Karpas-422 (cell line): ENCODE data around the gene PDGFA. TPM values are rescaled to one million over a fixed set of nuclear protein-coding genes. Genes with fewer than 3 reads are reported as not detected.

ENCODE experiments used
- DNase-seq: peaks from one replicate; pipeline ENCODE4 v3.0.0-alpha.2; 2015
- H2AFZ ChIP-seq: fragments of 200-600 bp; sonication (generic); 2 replicates; pipeline ENCODE4 v1.6.1; 2014; ENCODE audit warnings: antibody characterized with exemption, low read length, mixed read lengths
- H3K27ac ChIP-seq: fragments of 200-600 bp; sonication (generic); 2 replicates; pipeline ENCODE4 v1.5.1; 2014; ENCODE audit warnings: mild to moderate bottlenecking, low read length, moderate library complexity
- H3K27me3 ChIP-seq: fragments of 200-600 bp; sonication (generic); 2 replicates; pipeline ENCODE4 v1.6.1; 2014; ENCODE audit warnings: low read length, mixed read lengths
- H3K36me3 ChIP-seq: fragments of 200-600 bp; sonication (generic); 2 replicates; pipeline ENCODE4 v1.6.1; 2014; ENCODE audit warnings: low read length, mixed read lengths; ENCODE audit not compliant: insufficient read depth
- H3K4me1 ChIP-seq: fragments of 200-600 bp; sonication (generic); 2 replicates; pipeline ENCODE4 v1.6.1; 2014; ENCODE audit warnings: mild to moderate bottlenecking, low read length, mixed read lengths
- H3K4me2 ChIP-seq: fragments of 200-600 bp; sonication (generic); 2 replicates; pipeline ENCODE4 v1.6.1; 2014; ENCODE audit warnings: low read length, low read depth, mild to moderate bottlenecking; ENCODE audit not compliant: poor library complexity, severe bottlenecking
- H3K4me3 ChIP-seq: fragments of 200-600 bp; sonication (generic); 2 replicates; pipeline ENCODE4 v1.5.1; 2014; ENCODE audit warnings: mild to moderate bottlenecking, antibody characterized with exemption, low read length, mixed read lengths
- H3K79me2 ChIP-seq: fragments of 200-600 bp; sonication (generic); 2 replicates; pipeline ENCODE4 v1.6.1; 2014; ENCODE audit warnings: mild to moderate bottlenecking, low read length, mixed read lengths
- H3K9ac ChIP-seq: fragments of 200-600 bp; sonication (generic); 2 replicates; pipeline ENCODE4 v1.6.0; 2014; ENCODE audit warnings: low read length
- H3K9me2 ChIP-seq: fragments of 200-600 bp; sonication (generic), shearing (Covaris generic); replicated peaks from 2 replicates; pipeline ENCODE4 v1.6.0; 2014; ENCODE audit warnings: mild to moderate bottlenecking, low read length, moderate library complexity; ENCODE audit not compliant: insufficient read depth
- H3K9me3 ChIP-seq: fragments of 300-700, 200-600 bp; sonication (generic); 2 replicates; pipeline ENCODE4 v1.6.1; 2014; ENCODE audit warnings: low read length, mixed read lengths
- H4K20me1 ChIP-seq: fragments of 200-600 bp; sonication (generic); 2 replicates; pipeline ENCODE4 v1.6.1; 2014; ENCODE audit warnings: mild to moderate bottlenecking, antibody characterized with exemption, low read length, low read depth; ENCODE audit not compliant: insufficient read depth
- total RNA-seq: library from RNA; depleted of rRNA; stranded (reverse); fragments of >200 nt; shearing (Covaris generic); gene quantifications from 2 replicates; pipeline ENCODE4 v1.2.3, GENCODE V29; 2014; ENCODE audit warnings: low replicate concordance

Gene PDGFA
- total RNA-seq, 1 experiment from 2014 or later, result 0.56 TPM

- no peaks in the 10 kb centered on the region for H3K27me3 ChIP-seq
- H3K27ac ChIP-seq, result no peak overlapping the region
- no peak overlapping the region for H3K4me3 ChIP-seq
- no peak overlapping the region for H3K9ac ChIP-seq
- no peaks in the 10 kb centered on the region for H4K20me1 ChIP-seq
- no peaks in the 10 kb centered on the region for H3K9me2 ChIP-seq
- no peaks in the 10 kb centered on the region for H3K79me2 ChIP-seq
- H3K4me2 ChIP-seq, result no peak overlapping the region
- DNase-seq, result no peak
- H2AFZ ChIP-seq, result no peak overlapping the region
- no peaks in the 10 kb centered on the region for H3K9me3 ChIP-seq
- H3K36me3 ChIP-seq, result no peaks in the 10 kb centered on the region
- H3K4me1 ChIP-seq, result no peaks in the 10 kb centered on the region
These were observed 28.8 kb upstream of the PDGFA start for GRCh38 chr7:548401-548800.

DNA sequence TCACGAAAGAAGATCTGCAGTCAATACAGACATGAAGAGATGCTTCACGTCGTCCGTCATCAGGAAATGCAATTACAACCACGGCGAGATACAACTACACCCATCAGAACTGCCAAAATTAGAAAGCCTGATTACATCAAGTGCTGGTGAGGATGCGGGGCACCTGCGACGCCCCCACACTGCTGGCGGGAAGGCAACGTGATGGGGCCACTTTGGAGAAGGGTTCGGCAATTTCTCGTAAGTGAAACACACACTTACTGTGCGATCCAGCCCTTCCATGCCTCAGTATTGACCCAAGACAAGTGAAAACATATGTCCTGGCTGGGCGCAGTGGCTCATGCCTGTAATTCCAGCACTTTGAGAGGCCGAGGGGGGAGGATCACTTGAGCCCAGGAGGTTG is 25.8 kb upstream of the PDGFA start:
- H3K36me3 ChIP-seq, result no peaks in the 10 kb centered on the region
- no peaks in the 10 kb centered on the region for H3K27me3 ChIP-seq
- DNase-seq, result no peak
- no peak overlapping the region for H2AFZ ChIP-seq
- H3K4me1 ChIP-seq, result no peaks in the 10 kb centered on the region
- no peaks in the 10 kb centered on the region for H3K9me3 ChIP-seq
- H3K79me2 ChIP-seq, result no peaks in the 10 kb centered on the region
- H3K4me3 ChIP-seq, result no peak overlapping the region
- no peak overlapping the region for H3K4me2 ChIP-seq
- H4K20me1 ChIP-seq, result no peaks in the 10 kb centered on the region
- H3K9ac ChIP-seq, result no peak overlapping the region
- H3K27ac ChIP-seq, result no peak overlapping the region
- no peaks in the 10 kb centered on the region for H3K9me2 ChIP-seq

- H4K20me1 ChIP-seq, result no peaks in the 10 kb centered on the region
- H2AFZ ChIP-seq, result no peak overlapping the region
- no peak overlapping the region for H3K4me3 ChIP-seq
- H3K79me2 ChIP-seq, result no peaks in the 10 kb centered on the region
- no peak overlapping the region for H3K27ac ChIP-seq
- H3K4me2 ChIP-seq, result no peak overlapping the region
- H3K9ac ChIP-seq, result no peak overlapping the region
- H3K4me1 ChIP-seq, result no peaks in the 10 kb centered on the region
- H3K9me2 ChIP-seq, result no peaks in the 10 kb centered on the region
- no peaks in the 10 kb centered on the region for H3K9me3 ChIP-seq
- H3K36me3 ChIP-seq, result no peaks in the 10 kb centered on the region
- DNase-seq, result no peak
- no peaks in the 10 kb centered on the region for H3K27me3 ChIP-seq
These were observed 24.9 kb upstream of the PDGFA start for GRCh38 chr7:544338-545221.

- no peak overlapping the region for H3K9ac ChIP-seq
These were observed 24.1 kb upstream of the PDGFA start for GRCh38 chr7:543501-544337.

GRCh38 chr7:542713-543500 is 23.3 kb upstream of the PDGFA start:
- Histone ChIP-seq H3K9ac (no peak overlapping the region), H3K9me3 (no peaks in the 10 kb centered on the region), H3K27ac (no peak overlapping the region), H3K9me2 (no peaks in the 10 kb centered on the region), H3K79me2 (no peaks in the 10 kb centered on the region), H3K4me3 (no peak overlapping the region), H3K4me2 (no peak overlapping the region), H3K27me3 (no peaks in the 10 kb centered on the region), H3K36me3 (no peaks in the 10 kb centered on the region), H2AFZ (no peak overlapping the region), H4K20me1 (no peaks in the 10 kb centered on the region), H3K4me1 (no peaks in the 10 kb centered on the region)
- no peak for DNase-seq

More at GRCh38 chr7:543501-544337, 24.1 kb upstream of the PDGFA start:
- no peak overlapping the region for H3K27ac ChIP-seq
- no peaks in the 10 kb centered on the region for H3K36me3 ChIP-seq
- DNase-seq, result no peak
- no peak overlapping the region for H3K4me2 ChIP-seq
- no peaks in the 10 kb centered on the region for H3K4me1 ChIP-seq
- H2AFZ ChIP-seq, result no peak overlapping the region
- H3K4me3 ChIP-seq, result no peak overlapping the region
- no peaks in the 10 kb centered on the region for H3K9me2 ChIP-seq
- no peaks in the 10 kb centered on the region for H3K27me3 ChIP-seq
- no peaks in the 10 kb centered on the region for H4K20me1 ChIP-seq
- no peaks in the 10 kb centered on the region for H3K9me3 ChIP-seq
- no peaks in the 10 kb centered on the region for H3K79me2 ChIP-seq

DNA sequence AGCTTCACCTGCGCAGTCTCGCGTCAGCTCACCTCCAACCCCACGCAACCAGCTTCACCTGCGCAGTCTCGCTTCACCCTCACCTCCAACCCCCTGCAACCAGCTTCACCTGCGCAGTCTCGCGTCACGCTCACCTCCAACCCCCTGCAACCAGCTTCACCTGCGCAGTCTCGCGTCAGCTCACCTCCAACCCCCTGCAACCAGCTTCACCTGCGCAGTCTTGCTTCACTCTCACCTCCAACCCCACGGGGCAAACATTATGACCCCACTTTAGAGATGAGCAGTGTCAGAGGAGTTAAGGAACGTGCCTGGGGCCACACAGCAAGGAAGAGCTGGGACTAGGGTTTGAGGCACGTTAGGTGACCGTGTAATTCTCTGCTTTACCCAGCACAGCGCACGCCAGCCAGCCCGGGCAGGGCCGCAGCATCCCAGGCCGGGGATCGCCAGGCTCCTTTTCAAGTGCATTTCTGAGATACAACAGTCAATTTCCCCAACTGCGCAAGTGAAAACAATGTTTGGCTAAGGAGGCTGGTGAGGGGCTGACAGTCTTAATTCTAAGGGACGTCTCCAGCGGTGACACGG is 22.6 kb upstream of the PDGFA start:
- Histone ChIP-seq H3K4me1 (no peaks in the 10 kb centered on the region), H3K4me3 (no peak overlapping the region), H2AFZ (no peak overlapping the region), H4K20me1 (no peaks in the 10 kb centered on the region), H3K9me2 (no peaks in the 10 kb centered on the region), H3K4me2 (no peak overlapping the region), H3K27ac (no peak overlapping the region), H3K9me3 (no peaks in the 10 kb centered on the region), H3K79me2 (no peaks in the 10 kb centered on the region), H3K9ac (no peak overlapping the region), H3K36me3 (no peaks in the 10 kb centered on the region), H3K27me3 (no peaks in the 10 kb centered on the region)
- DNase-seq, result no peak

DNA sequence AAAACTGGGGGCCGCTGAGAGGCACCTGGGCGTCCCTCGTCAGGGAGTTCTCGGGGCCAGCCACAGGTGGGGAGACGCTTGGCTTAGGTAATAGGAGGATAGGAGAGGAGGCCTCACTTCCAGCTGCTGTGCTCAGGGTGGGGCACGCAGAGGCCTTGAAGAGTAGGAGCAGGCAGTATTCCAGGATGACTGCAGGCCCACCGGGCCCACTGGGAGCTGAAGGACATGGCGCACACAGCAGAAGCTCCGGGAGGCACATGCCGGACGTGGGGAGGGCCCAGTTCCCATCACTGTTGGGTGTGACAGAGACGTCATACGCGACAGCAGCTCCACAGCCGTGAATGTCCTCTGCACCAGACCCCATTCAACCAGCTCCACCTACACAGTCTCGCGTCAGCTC is 22.0 kb upstream of the PDGFA start:
- H3K4me1 ChIP-seq, result no peaks in the 10 kb centered on the region
- no peaks in the 10 kb centered on the region for H3K27me3 ChIP-seq
- no peak overlapping the region for H3K4me2 ChIP-seq

More for the DNA sequence above, 22.0 kb upstream of the PDGFA start:
- no peaks in the 10 kb centered on the region for H4K20me1 ChIP-seq
- no peak for DNase-seq
- H2AFZ ChIP-seq, result no peak overlapping the region
- no peak overlapping the region for H3K9ac ChIP-seq
- no peak overlapping the region for H3K4me3 ChIP-seq
- H3K79me2 ChIP-seq, result no peaks in the 10 kb centered on the region
- H3K36me3 ChIP-seq, result no peaks in the 10 kb centered on the region
- no peak overlapping the region for H3K27ac ChIP-seq
- no peaks in the 10 kb centered on the region for H3K9me3 ChIP-seq
- H3K9me2 ChIP-seq, result no peaks in the 10 kb centered on the region
